HG02571 (cell line): Measurements from ENCODE around the gene UTF1.

ENCODE experiments used
- ATAC-seq: cut with Tn5 transposase; IDR thresholded peaks from one replicate; pipeline ENCODE4 v1.9.1; 2021; ENCODE audit warnings: mild to moderate bottlenecking, moderate library complexity; ENCODE audit not compliant: unreplicated experiment

UTF1 gene

GRCh38 chr10:133196221-133196915, 33.6 kb upstream of the UTF1 start:
- no peak for ATAC-seq

- ATAC-seq = no peak
These were observed 32.9 kb upstream of the UTF1 start for GRCh38 chr10:133196936-133197758.

- ATAC-seq = no peak
These were observed 32.2 kb upstream of the UTF1 start for GRCh38 chr10:133197786-133198185.

- ATAC-seq = no peak
These were observed 31.8 kb upstream of the UTF1 start for GRCh38 chr10:133198206-133198605.

- ATAC-seq = no peak
These were observed 31.2 kb upstream of the UTF1 start for GRCh38 chr10:133198621-133199487.

- ATAC-seq = no peak
These were observed 30.5 kb upstream of the UTF1 start for GRCh38 chr10:133199488-133199885.

- ATAC-seq = no peak
These were observed 29.9 kb upstream of the UTF1 start for GRCh38 chr10:133199992-133200611.

- ATAC-seq = no peak
These were observed 29.4 kb upstream of the UTF1 start for GRCh38 chr10:133200621-133201031.

GRCh38 chr10:133201151-133201947, 28.7 kb upstream of the UTF1 start:
- ATAC-seq = no peak

- no peak for ATAC-seq
These were observed 27.9 kb upstream of the UTF1 start for GRCh38 chr10:133201948-133202725.

GRCh38 chr10:133202778-133203651, 27.0 kb upstream of the UTF1 start:
- no peak for ATAC-seq

GRCh38 chr10:133203652-133204195, 26.3 kb upstream of the UTF1 start:
- ATAC-seq = no peak

- no peak for ATAC-seq
These were observed 25.6 kb upstream of the UTF1 start for GRCh38 chr10:133204226-133205015.

GRCh38 chr10:133205146-133205545, 24.9 kb upstream of the UTF1 start:
- ATAC-seq = no peak

- ATAC-seq = no peak
These were observed 23.5 kb upstream of the UTF1 start for GRCh38 chr10:133206356-133207040.

GRCh38 chr10:133207041-133207600, 22.9 kb upstream of the UTF1 start:
- ATAC-seq = no peak
